GM23338 (cell line): Measurements from ENCODE around the gene PTS. TPM values are rescaled to one million over a fixed set of nuclear protein-coding genes. Genes with fewer than 3 reads are reported as not detected.

ENCODE experiments used
- ATAC-seq: fragments of 200-7000 bp; cut with Tn5 transposase; 3 replicates; pipeline ENCODE4 v1.9.1; 2020
- DNase-seq: peaks from one replicate; pipeline ENCODE4 v3.0.0-alpha.2; 2015; ENCODE audit warnings: low spot score
- H2AFZ ChIP-seq: fragments of 200-600 bp; sonication (generic); 2 replicates; pipeline ENCODE4 v1.8.0; 2016; ENCODE audit warnings: antibody characterized with exemption, mild to moderate bottlenecking, moderate library complexity
- H3F3A ChIP-seq: fragments of 200-600 bp; sonication (generic); replicated peaks from 2 replicates; pipeline ENCODE4 v1.8.0; 2017; ENCODE audit warnings: antibody characterized with exemption, mixed run types, low read depth
- H3K27ac ChIP-seq: fragments of 200-600 bp; sonication (generic); 2 replicates; pipeline ENCODE4 v1.6.1; 2016; ENCODE audit warnings: low read depth
- H3K27me3 ChIP-seq: fragments of 200-600 bp; sonication (generic); 2 replicates; pipeline ENCODE4 v1.8.0; 2016; ENCODE audit warnings: mild to moderate bottlenecking, mixed run types, moderate library complexity; ENCODE audit not compliant: insufficient read depth
- H3K36me3 ChIP-seq: fragments of 200-600 bp; sonication (generic); 2 replicates; pipeline ENCODE4 v1.8.0; 2016; ENCODE audit warnings: mild to moderate bottlenecking; ENCODE audit not compliant: insufficient read depth
- H3K4me1 ChIP-seq: fragments of 200-600 bp; sonication (generic); 2 replicates; pipeline ENCODE4 v1.8.0; 2016; ENCODE audit warnings: mild to moderate bottlenecking, moderate library complexity; ENCODE audit not compliant: insufficient read depth
- H3K4me2 ChIP-seq: fragments of 200-600 bp; sonication (generic); 2 replicates; pipeline ENCODE4 v1.7.1; 2017; ENCODE audit warnings: mixed run types
- H3K4me3 ChIP-seq: fragments of 200-600 bp; sonication (generic); 2 replicates; pipeline ENCODE4 v1.6.1; 2016; ENCODE audit warnings: mixed run types
- H3K79me2 ChIP-seq: fragments of 200-600 bp; sonication (generic); replicated peaks from 2 replicates; pipeline ENCODE4 v1.8.0; 2017; ENCODE audit warnings: mild to moderate bottlenecking; ENCODE audit not compliant: insufficient read depth
- H3K9me2 ChIP-seq: fragments of 200-600 bp; sonication (generic); 2 replicates; pipeline ENCODE4 v1.8.0; 2017; ENCODE audit not compliant: insufficient read depth
- H4K20me1 ChIP-seq: fragments of 200-600 bp; sonication (generic); replicated peaks from 2 replicates; pipeline ENCODE4 v1.8.0; 2017; ENCODE audit warnings: mild to moderate bottlenecking; ENCODE audit not compliant: insufficient read depth
- H3K27ac Mint-ChIP-seq: 2 replicates; pipeline ENCODE4 v1.8.0; 2020; ENCODE audit warnings: inconsistent platforms, mild to moderate bottlenecking, moderate library complexity, mixed read lengths
- H3K27me3 Mint-ChIP-seq: 3 replicates; pipeline ENCODE4 v1.8.0; 2022; ENCODE audit warnings: low read depth, mild to moderate bottlenecking, moderate library complexity, mixed read lengths, inconsistent platforms; ENCODE audit not compliant: insufficient read depth, poor library complexity
- H3K36me3 Mint-ChIP-seq: 3 replicates; pipeline ENCODE4 v1.8.0; 2021; ENCODE audit warnings: low read depth, mild to moderate bottlenecking, inconsistent platforms, moderate library complexity, mixed read lengths
- H3K4me1 Mint-ChIP-seq: 3 replicates; pipeline ENCODE4 v1.8.0; 2020; ENCODE audit warnings: mild to moderate bottlenecking, inconsistent platforms, mixed read lengths
- H3K4me3 Mint-ChIP-seq: 3 replicates; pipeline ENCODE4 v1.8.0; 2021; ENCODE audit warnings: moderate library complexity, mild to moderate bottlenecking, inconsistent platforms, mixed read lengths
- H3K9me3 Mint-ChIP-seq: 3 replicates; pipeline ENCODE4 v1.8.0; 2020; ENCODE audit warnings: moderate library complexity, mild to moderate bottlenecking, inconsistent platforms, mixed read lengths
- CREB1 ChIP-seq: fragments of 250-450 bp; sonication (Bioruptor Pico); IDR thresholded peaks from 2 replicates; pipeline ENCODE4 v1.5.0; 2020; ENCODE audit warnings: low read depth, mild to moderate bottlenecking, moderate library complexity
- CTCF ChIP-seq, 2 experiments: fragments of 200-600 bp in 1 of 2; sonication (generic) in 1 of 2; conservative IDR thresholded peaks; 2 replicates each; pipeline versions ENCODE4 v1.5.1 to v1.6.1; 2016 to 2017; ENCODE audit warnings: antibody characterized with exemption in 2 of 2, low read depth in 2 of 2, mild to moderate bottlenecking in 2 of 2, moderate library complexity in 1 of 2
- EZH2 ChIP-seq: fragments of 200-600 bp; sonication (generic); IDR thresholded peaks from one replicate; pipeline ENCODE4 v1.8.0; 2017; ENCODE audit warnings: antibody characterized with exemption, mild to moderate bottlenecking, low read depth; ENCODE audit not compliant: unreplicated experiment
- JUNB ChIP-seq: IDR thresholded peaks from one replicate; pipeline ENCODE4 v1.6.1; 2016; ENCODE audit warnings: antibody characterized with exemption; ENCODE audit not compliant: unreplicated experiment
- NANOG ChIP-seq: IDR thresholded peaks from 2 replicates; pipeline ENCODE4 v1.6.1; 2016; ENCODE audit warnings: antibody characterized with exemption, borderline replicate concordance
- POLR2AphosphoS5 ChIP-seq: IDR thresholded peaks from 2 replicates; pipeline ENCODE4 v1.6.1; 2016; ENCODE audit warnings: antibody characterized with exemption, low read depth
- REST ChIP-seq: IDR thresholded peaks from one replicate; pipeline ENCODE4 v1.6.1; 2018; ENCODE audit warnings: antibody characterized with exemption; ENCODE audit not compliant: unreplicated experiment
- STAT1 ChIP-seq: IDR thresholded peaks from one replicate; pipeline ENCODE4 v1.6.1; 2016; ENCODE audit warnings: antibody characterized with exemption; ENCODE audit not compliant: unreplicated experiment
- ZNF114 ChIP-seq: fragments of 250-450 bp; sonication (Bioruptor Pico); IDR thresholded peaks from 2 replicates; pipeline ENCODE4 v1.5.0; 2020; ENCODE audit warnings: mild to moderate bottlenecking, moderate library complexity
- ZNF331 ChIP-seq: fragments of 250-450 bp; sonication (Bioruptor Pico); IDR thresholded peaks from 2 replicates; pipeline ENCODE4 v1.5.0; 2020; ENCODE audit warnings: low read depth, mild to moderate bottlenecking, moderate library complexity
- ZNF462 ChIP-seq: fragments of 250-450 bp; sonication (Bioruptor Pico); IDR thresholded peaks from 2 replicates; pipeline ENCODE4 v1.5.0; 2020; ENCODE audit warnings: mild to moderate bottlenecking, moderate library complexity
- polyA plus RNA-seq: library from polyadenylated mRNA; unstranded; fragments of >200 nt; fragmentation: Nextera tagmentation; extraction: Ambion mirVana; gene quantifications from 2 replicates; pipeline ENCODE4 v1.2.1, GENCODE V29; 2016
- total RNA-seq: library from RNA; depleted of rRNA; stranded (reverse); fragments of >200 nt; shearing (Covaris generic); gene quantifications from 2 replicates; pipeline ENCODE4 v1.2.3, GENCODE V29; 2014

PTS gene
- total and polyA plus RNA-seq, 2 experiments from 2014 or later: 19.9 to 85.5 TPM

GRCh38 chr11:112277029-112277428 is 50.8 kb downstream of the PTS start:
- no peak for ATAC-seq

GRCh38 chr11:112277941-112278340 is 51.7 kb downstream of the PTS start:
- Mint-ChIP-seq H3K4me1 (peaks cover 14% of the 10 kb centered on the region), H3K27ac (no peak overlapping the region), H3K27me3 (peaks cover 11% of the 10 kb centered on the region), H3K9me3 (no peaks in the 10 kb centered on the region), H3K4me3 (no peak overlapping the region), H3K36me3 (no peaks in the 10 kb centered on the region)
- Histone ChIP-seq H3K79me2 (no peaks in the 10 kb centered on the region), H3K36me3 (no peaks in the 10 kb centered on the region), H3K27ac (no peak overlapping the region), H2AFZ (no peak overlapping the region), H3K9me2 (peaks cover 4% of the 10 kb centered on the region; the same call in 1 of the 2 replicates), H3K4me1 (peaks cover 10% of the 10 kb centered on the region), H3K4me2 (no peak overlapping the region), H3K4me3 (no peak overlapping the region), H3K27me3 (no peaks in the 10 kb centered on the region), H4K20me1 (no peaks in the 10 kb centered on the region), H3F3A (no peaks in the 10 kb centered on the region)
- ATAC-seq (no peak), DNase-seq (no peak)
- TF ChIP-seq NANOG (no peak), STAT1 (no peak), ZNF462 (CRISPR knock-in tag) (no peak), ZNF114 (CRISPR knock-in tag) (no peak), JUNB (no peak), CTCF (conservative IDR thresholded peaks at IDR 0.05; ENCODE audit: low read depth in 2 of 2) (no peak), EZH2 (no peak), ZNF331 (no peak), REST (no peak), POLR2AphosphoS5 (no peak)

More at GRCh38 chr11:112277029-112277428, 50.8 kb downstream of the PTS start:
- Histone ChIP-seq H3K4me3 (no peak overlapping the region), H3K36me3 (no peaks in the 10 kb centered on the region), H3K79me2 (no peaks in the 10 kb centered on the region), H2AFZ (no peak overlapping the region), H3K4me1 (peaks cover 10% of the 10 kb centered on the region), H3K27ac (no peak overlapping the region), H3F3A (no peaks in the 10 kb centered on the region), H4K20me1 (no peaks in the 10 kb centered on the region), H3K4me2 (no peak overlapping the region), H3K9me2 (peaks cover 4% of the 10 kb centered on the region; the same call in 1 of the 2 replicates), H3K27me3 (no peaks in the 10 kb centered on the region)
- Mint-ChIP-seq H3K36me3 (no peaks in the 10 kb centered on the region), H3K4me3 (no peak overlapping the region), H3K9me3 (no peaks in the 10 kb centered on the region), H3K27me3 (peaks cover 11% of the 10 kb centered on the region), H3K27ac (no peak overlapping the region), H3K4me1 (peaks cover 14% of the 10 kb centered on the region)
- DNase-seq: no peak
- no peak for TF ChIP-seq STAT1
- TF ChIP-seq CREB1 (CRISPR knock-in tag): no peak
- TF ChIP-seq ZNF331: no peak
- no peak for TF ChIP-seq EZH2
